HG02763 (cell line): ENCODE results near the gene OSTN.

Experiments used
- ATAC-seq: cut with Tn5 transposase; IDR thresholded peaks from one replicate; pipeline ENCODE4 v1.9.1; 2021; ENCODE audit warnings: mild to moderate bottlenecking, moderate library complexity; ENCODE audit not compliant: unreplicated experiment

Gene OSTN

DNA sequence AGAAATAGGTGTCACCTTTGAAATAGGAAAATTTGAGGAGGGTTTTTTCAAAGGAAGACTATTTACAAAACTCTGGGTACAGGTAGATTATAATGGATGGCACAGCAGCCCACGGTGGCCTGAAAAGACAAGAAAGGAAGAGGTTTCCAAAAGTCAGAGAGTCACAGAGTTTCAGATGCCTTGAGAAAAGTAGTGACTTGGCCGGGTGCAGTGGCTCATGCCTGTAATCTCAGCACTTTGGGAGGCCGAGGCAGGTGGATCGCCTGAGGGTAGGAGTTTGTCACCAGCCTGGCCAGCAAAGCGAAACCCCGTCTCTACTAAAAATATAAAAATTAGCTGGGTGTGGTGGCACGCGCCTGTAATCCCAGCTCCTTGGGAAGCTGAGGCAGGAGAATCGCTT, 35.2 kb downstream of the OSTN start:
- ATAC-seq, result no peak

DNA sequence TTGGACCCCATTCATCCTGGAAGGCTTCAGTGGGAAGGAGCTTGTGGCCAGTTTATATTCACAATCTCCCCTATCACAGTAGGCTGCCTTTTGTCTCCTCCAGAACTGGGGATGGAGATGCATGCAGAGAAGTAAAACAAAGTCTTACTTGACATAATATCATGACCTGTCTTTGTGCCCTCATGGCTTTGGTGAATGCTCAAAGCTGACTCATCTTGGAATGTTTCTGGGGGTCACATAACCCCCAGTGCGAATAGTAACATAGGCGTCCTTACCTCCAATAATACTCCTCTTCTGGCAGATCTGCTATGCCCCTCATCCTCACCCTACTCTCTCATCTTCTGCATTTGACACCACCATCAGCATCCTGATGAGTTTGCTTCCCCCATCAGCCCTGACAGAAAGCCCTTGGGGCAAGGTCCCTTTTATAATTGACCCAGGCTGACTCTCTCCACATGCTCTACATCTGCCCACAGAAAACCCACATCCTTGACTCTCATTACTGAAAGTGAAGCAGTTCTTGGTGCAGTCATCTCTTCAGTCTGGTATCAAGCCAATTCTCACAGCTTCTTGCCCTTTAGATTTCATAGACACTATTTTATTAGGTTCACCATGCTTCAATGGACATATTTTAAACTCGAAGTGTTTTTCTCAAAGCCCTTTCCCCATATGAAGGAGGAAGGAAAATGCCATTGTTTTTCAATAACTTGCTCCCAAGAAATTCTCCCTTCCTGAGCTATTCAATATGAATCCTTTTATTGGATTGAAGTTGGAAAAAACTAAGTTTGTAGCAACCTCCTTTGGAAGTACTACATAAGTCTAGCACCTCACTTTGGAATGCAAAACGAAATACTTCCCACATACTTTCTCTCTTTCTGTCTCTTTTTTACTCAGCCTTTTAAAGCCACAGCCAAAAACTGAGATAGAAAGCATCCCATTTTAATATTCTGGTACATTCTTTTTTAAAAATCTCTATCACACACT, 36.6 kb downstream of the OSTN start:
- ATAC-seq, result peak; percentile 98

DNA sequence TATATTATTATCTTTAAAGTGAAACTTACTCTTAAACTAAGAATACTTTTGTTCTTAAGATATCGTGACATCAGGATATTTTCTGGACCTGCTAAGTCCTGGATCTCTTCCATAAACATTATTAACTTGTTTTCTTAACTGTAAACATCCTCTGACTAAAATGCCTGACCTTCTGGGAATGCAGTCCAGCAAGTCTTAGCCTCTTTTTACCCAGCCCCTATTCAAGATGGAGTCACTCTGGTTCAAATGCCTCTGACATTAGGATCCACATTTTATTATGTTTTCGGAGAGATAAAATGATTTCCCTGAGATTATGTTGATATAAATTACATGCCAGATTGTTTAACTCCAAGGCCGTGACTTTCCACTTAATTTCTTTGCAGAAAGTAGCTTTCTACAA, 37.6 kb downstream of the OSTN start:
- no peak for ATAC-seq

GRCh38 chr3:191237047-191237882, 38.2 kb downstream of the OSTN start:
- ATAC-seq, result no peak

- ATAC-seq, result no peak
Observed at GRCh38 chr3:191238321-191238817, 39.3 kb downstream of the OSTN start.

DNA sequence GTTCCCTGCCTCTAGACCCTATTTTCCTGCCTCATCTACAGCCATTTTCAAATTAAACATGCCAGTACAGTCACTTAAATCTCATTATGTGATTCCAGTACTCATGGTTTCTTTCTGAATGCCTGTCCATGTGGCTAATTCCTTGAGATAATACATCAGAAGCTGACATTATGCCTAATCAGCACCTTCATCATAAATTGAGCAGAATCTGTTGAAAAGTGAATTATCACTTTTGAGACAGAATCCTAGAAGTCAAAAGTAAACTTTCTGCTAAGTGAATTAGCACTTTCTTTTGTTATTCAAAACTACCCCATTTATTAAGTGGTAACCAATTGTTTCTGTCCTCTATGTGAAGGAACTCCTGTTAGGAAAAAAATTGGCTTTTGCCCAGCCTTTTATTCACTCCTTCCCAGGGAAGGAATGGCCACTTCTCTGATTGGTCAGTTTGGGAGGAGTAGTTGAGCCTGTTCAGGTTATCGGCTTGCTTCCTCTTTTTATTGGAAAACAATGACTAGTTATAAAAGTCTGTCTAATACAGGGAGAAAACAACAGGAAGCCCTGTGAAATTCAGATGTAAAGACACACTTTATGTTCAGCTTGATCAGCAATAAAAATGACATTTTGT, 40.5 kb downstream of the OSTN start:
- no peak for ATAC-seq

DNA sequence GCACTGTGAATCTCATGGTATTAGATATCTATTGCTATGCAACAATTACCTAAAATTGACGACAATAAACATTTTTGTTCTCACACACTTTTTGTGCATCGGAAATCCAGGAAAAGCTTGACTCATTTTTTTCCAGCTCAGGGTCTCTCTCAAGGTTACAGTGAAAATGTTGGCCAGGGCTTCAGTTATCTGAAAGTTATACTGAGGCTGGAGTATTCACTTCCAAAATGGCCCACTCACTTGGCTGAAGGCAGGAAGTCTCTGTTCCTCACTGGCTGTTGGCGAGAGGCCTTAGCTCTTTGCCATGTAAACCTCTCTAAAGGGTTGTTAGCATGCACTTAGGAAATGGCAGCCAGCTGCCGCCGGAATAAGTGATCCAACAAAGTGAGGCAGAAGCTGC, 41.4 kb downstream of the OSTN start:
- ATAC-seq, result no peak

- no peak for ATAC-seq
Observed at GRCh38 chr3:191244242-191244867, 45.3 kb downstream of the OSTN start.

GRCh38 chr3:191246034-191246433, 47.0 kb downstream of the OSTN start:
- ATAC-seq, result peak; percentile 68

DNA sequence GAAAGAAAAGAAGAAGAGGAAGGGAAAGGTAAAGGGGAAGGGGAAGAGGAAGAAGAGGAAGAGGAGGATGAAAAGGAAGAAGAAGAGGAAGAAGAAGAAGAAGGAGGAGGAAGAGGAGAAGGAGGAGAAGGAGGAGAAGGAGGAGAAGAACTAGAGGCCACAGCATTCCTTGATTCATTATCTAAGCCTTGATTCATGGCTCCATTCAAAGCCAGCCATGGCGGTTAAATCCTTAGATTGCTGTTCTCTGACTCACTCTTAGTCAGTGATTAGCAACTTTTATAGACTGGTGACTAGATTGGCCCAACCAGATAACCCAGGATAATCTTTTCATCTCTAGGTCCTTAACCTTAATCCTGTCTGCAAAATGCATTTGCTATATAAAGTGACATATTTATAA, 47.6 kb downstream of the OSTN start:
- no peak for ATAC-seq

- ATAC-seq, result peak; percentile 41
Observed at GRCh38 chr3:191253089-191253799, 54.2 kb downstream of the OSTN start.

DNA sequence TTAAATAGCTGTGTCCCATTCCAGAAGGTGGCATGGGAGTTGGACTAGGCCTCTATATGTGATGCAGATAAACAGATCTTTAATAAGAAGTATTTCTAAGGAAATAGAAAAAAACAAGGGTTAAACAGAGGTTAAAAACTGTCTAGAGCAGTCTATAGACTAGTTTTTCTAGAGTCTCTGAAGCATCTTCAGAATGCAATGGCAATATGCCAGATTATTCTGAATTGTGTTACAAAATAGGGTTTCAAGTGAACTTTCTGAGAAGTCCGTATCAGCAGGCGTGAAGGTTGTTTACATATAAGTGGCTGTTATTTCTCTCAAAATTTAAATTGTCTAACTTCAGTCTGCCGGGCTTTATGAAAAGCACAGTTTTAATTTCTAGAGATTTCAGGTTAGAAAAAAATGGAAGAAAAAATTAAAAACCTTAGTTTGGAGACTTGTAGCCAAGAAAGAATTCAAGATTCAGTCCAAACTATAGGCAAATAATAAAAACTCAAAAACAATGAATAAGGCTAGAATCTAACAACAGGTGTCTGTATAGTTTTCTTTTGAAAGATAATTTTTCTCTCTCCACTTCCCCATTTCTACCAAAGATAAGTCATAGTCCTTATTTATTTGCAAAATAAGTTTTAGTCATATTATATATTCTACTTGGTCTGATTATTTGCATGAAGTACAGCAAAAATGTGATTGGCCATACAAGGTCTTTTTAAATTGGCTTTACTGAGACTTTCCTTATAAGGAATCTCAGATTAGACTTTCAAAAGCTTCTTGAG, 55.2 kb downstream of the OSTN start:
- no peak for ATAC-seq

- no peak for ATAC-seq
Observed at GRCh38 chr3:191255156-191255555, 56.1 kb downstream of the OSTN start.

DNA sequence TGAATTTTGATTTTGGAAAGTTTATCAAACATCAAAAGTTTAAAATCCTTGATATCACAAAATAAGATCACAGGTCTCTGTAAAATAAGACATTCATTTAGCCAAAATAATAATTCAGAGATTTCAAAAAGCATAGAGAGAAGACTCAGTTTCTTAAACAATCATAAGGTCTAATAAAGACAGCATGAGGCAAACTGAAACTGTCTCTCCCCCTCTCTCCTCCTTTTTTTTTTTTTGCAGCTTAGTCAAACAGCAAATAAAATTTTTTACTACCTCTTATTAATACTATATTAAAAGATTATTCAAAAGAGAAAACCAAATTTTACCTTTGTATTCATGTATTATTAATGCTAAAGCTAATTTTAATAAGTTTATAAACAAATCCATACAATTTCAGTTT, 57.4 kb downstream of the OSTN start:
- no peak for ATAC-seq

DNA sequence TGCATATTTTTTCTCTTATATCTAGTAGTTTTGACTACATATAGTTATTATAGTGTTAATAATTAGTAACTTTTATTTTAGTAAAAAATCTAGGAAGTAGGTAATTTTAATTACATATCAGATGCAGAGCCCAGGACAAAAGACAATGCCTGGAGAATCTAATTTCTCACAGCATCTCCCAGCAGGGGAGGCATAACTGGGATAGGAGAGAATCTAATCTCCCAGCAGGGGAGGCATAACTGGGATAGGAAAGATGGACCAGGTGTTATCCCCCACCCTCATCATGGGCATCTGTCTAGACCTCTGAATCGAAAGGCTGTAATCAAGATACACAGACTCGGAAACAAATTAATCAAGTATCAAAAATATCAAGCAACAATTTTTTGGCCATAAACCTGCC, 58.2 kb downstream of the OSTN start:
- ATAC-seq, result no peak

- no peak for ATAC-seq
Observed at GRCh38 chr3:191259486-191259885, 60.4 kb downstream of the OSTN start.

- ATAC-seq, result no peak
Observed at GRCh38 chr3:191260431-191261303, 61.6 kb downstream of the OSTN start.

DNA sequence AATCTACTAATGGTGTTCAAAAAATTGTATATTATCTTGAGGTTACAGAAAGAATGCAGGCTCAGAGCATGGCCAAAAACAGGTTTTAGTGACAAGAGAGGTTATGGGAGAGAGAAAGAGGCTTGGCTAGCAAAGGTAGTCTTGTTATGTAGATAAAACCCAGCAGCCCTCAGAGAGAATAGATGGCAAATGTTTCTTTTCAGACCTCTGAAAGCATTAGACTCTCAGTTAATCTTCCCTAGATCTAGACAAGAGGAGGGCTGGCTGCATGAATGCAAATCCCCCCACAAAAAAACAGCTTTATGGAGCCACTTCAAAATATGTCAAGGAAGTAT, 62.2 kb downstream of the OSTN start:
- no peak for ATAC-seq
